Stimulated activated CD4-positive, alpha-beta T cell treated with anti-CD3 and anti-CD28 coated beads, Interleukin-2, amount 100 ng/mL, for 48 hours (primary cell): ENCODE results near the gene CRMP1.
"Not testable (repeated sequence)": the region's sequence is repeated elsewhere in the genome, so short reads cannot be mapped to it uniquely, and the experiment has no call there.

ENCODE experiments used
- DNase-seq, 2 donors: peaks; one replicate each; pipeline ENCODE4 v3.0.0-alpha.2; 2020

The CRMP1 gene

DNA sequence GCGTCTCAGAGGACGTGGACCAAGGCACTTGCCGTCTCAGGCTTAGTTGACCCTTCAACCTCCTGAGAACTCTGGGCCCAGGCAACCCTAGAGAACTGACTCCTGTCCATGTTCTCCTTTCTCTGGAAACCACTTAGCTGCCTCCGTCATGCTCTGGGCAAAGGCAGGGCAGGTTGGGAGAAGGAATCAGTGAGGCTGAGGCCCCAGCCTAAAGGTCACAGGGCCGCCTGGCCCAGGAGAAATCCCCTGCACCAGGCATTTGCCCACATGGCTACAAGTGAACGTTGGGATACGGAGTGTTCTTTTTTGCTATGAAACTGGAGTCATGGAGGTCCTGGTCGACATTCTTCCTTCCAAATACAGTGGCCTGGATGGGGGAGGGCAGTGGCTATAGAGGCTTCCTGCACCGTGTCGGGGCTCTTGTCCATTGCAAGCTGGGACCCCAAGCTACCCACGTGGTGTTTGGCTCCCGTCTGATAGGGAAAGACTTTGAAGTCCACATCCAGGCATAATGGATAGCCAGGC lies 76.0 kb downstream of the CRMP1 start:
- DNase-seq = no peak

DNA sequence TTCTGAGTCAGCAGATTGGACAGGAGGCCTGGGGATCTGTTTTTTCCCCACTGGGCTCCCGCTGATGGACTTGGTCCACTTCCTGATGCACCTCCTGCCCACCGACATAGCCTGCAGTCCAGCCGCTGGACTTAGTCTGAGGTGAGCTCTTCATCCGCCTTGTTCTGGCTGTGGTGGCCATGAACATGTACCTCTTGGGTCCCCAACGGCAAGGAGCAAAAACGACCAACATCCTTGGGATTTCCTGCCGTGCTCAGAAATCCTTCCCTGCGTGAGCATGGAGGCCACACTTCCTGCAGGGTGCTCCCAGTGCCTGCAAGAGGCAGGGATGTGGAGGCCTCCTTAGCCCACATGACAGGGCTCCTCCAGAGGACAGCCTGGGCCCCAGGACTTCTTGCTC lies 76.8 kb downstream of the CRMP1 start:
- no peak for DNase-seq

DNA sequence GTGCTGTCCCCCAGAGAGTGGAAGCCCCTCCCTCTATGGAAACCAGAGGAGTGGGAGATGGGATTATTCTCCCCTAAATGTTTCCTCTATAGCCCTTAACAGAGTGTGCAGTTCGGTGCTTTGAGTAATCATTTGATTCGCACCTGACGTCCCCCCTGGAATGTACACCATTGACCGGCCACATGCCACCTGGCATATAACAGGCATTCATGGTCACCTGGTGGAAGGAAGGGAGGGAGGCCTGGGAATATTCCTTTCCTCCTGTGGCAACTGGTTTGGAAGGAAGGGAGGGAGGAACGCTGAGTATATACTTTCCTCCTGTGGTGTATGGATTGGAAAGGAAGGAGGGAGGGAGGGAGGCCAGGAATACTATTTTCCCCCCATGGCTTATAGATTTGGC lies 77.2 kb downstream of the CRMP1 start:
- DNase-seq = no peak

DNA sequence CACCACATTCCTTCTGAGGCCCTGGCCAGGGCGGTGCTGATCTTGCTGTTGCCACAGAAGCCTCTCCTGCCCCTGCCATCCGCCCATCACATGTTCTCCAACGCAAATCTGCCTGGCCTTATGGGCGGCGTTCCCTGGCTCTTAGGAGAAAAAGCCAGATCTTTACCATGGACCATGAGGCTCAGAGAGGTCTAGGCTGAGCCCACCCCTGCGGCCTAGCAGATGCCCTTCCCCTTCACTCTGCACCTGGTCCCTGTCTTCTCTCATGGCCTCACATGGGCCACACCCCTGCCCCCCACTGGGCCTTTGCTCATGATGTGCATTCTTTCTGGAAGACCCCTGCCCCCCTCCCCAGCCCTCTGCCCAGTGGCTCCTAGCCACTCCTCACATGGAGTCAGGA lies 78.5 kb downstream of the CRMP1 start:
- DNase-seq = no peak

DNA sequence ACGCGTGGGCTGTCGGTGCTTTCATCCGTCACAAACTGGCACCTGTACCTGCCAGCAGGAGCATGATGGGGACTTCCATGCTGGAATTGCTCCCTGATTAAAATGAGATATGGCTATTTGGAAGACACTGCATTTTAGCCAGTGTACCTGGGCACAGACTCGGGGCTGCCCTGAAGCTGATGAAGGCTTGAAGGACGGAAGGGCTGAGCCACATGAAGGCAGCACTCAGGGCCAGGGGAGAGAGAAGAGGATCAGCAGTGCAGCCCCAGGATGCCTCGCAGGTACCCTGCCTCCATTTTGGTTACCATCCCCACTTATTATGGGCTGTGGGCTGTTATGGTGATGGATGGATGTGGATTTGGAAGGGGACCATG lies 79.0 kb downstream of the CRMP1 start:
- no peak for DNase-seq

DNA sequence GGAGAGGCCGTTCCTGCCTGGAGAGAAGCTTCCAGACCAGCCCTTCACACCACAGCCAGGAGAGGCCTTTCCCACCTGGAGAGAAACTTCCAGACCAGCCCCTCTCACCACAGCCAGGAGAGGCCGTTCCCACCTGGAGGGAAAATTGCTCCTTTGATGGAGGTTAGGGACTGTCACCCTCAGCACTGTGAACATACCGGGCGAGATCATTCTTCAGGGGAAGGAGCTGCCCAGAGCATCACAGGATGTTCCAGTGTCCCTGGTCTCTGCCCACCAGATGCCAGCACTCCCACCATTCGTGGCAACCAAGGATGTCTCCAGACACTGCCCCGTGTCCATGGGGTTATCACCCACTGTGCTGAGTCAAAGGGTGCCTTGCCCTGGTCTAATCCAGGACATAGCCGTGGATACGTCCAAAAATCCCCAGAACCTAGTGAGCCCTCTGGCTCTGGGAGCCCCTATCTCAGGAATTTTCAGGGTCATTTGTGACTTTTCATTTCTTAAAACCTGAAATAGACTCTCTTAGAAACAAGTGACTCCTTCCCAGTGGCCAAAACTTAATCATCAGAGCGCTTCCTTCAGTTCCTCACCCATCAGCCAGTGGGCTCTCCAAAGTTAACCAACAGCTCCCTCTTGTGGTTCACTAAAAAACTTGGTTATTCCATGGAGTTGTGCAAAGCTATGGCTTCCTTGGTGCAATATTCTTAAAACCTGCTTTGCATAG lies 80.2 kb downstream of the CRMP1 start:
- DNase-seq = peak in 1 of 2 donors; percentile 7

DNA sequence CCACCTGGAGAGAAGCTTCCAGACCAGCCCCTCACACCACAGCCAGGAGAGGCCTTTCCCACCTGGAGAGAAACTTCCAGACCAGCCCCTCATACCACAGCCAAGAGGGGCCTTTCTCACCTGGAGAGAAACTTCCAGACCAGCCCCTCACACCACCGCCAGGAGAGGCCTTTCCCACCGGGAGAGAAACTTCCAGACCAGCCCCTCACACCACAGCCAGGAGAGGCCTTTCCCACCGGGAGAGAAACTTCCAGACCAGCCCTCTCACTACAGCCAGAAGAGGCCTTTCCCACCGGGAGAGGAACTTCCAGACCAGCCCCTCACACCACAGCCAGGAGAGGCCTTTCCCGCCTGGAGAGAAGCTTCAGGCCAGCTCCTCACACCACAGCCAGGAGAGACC lies 80.8 kb downstream of the CRMP1 start:
- not testable (repeated sequence) for DNase-seq

DNA sequence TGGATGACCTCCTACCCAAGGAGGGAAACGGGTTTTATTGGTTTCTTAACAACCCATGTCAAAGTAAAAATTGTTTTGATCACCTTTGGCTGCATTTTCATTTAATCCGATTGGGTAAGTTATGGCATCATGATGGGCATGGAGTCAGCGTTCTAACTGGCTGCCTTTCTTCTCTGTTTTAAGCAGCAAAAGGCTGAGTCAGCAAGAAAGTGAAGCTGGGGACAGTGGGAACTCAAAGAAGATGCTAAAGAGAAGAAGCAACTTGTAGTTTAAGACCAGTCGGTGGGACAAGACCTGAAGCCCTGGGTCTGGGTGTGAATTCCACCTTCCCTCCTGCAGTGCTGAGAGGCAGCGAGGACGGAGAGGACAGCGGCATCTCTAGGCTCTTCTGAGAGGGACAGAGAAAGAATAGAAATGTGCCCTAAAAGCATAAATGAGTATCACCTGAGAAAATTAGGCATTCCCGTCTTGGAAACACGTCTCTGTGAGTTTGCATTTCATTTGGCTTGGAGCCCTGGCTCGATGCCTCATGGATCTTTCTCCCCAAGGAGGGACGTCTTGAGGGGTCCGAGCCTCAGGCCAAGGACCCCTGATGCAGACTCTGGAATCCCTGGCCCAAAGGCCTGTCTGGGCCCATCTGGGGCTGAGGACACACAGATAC lies 82.0 kb downstream of the CRMP1 start:
- no peak for DNase-seq

DNA sequence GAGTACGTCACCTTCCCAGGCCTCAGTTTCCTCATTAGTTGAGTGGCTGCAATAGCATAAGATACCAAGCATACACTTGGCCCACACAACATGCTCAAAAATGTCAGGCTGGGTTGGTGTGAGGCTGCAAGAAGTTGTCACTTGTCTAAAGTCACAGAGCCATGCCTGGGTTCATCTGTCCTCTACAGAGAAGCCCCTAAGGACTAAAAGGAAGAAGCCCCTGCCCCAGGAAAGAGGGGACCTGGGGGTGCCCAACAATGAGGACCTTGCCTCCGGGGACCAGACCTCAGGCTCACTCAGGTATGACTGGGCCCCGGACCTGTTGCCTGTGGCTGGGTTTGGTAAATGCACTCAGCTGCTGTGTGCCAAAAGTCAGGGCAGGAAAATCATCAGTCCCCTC lies 82.7 kb downstream of the CRMP1 start:
- no peak for DNase-seq

DNA sequence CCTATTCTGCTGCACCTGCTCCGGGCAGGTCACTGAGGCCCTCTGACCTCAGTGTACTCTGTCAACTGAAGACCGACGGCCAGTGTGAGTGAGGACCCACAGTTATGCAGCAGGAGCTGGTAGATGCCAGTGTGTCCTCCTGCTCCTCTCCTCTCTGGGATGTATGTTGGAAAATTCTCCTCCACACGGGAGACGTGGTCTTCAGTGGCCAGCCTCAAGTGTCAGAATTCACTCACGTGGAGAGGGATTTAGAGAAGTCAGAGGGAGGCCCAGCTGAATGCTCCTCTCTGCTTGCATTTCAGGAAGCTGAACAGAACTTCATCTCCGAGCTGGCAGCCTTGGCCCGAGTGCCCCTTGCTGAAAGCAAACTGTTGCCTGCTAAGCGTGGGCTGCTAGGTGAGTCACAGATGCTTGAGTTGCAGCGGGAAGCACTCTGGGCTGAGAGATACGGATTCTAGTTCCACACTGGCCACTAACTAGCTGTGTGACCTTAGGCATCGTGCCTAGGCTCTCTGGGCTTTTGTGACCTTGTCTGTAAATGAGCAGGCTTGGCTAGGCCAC lies 83.6 kb downstream of the CRMP1 start:
- no peak for DNase-seq

DNA sequence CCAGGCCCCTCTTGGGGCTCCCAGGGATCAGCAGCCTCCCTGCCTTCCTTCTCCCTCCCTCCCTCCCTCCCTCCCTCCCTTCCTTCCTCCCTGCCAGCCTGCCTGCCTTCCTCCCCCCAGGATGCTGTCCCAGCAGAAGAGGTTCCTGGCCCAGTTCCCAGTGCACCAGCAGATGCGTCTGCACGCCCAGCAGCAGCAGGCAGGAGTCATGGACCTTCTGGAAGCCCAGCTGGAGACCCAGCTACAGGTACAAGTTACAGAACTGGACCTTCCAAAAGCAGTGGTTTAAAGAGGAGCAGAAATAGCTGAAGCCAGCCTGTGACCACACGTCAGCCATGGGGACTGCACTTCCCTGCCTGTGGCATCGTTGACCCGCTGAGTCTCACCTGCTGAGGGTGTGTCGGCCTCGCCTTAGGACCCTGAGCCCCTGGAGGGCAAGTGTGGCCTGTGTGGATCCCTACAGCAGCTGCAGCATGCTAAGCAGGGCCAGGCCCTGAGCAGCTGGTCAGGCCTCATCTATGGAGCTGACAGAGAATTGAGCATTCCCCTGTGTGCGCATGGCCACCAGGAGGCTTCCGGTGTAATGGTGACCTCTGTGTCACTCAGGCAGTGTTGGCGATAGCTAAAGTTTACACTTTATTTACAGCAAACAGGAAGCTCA lies 84.7 kb downstream of the CRMP1 start:
- no peak for DNase-seq

DNA sequence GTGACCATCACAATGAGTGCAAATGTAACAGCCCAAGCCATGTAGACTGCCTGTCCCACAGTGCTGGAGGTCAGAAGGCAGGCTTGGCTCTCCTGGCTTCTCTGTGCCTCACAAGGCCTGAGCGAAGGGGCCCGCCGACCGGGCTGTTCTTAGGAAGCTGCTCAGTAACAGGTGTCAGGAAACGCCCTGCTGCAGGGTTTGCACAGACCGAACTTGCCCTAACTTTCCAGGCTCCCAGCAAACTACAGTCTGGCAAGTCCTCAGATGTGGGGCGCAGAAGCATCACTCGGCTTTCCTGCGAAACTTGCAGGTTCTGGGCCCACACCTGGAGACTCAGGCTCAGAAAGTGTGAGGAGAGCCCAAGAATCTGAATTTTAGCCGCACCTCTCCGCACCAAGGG lies 87.6 kb downstream of the CRMP1 start:
- no peak for DNase-seq

DNA sequence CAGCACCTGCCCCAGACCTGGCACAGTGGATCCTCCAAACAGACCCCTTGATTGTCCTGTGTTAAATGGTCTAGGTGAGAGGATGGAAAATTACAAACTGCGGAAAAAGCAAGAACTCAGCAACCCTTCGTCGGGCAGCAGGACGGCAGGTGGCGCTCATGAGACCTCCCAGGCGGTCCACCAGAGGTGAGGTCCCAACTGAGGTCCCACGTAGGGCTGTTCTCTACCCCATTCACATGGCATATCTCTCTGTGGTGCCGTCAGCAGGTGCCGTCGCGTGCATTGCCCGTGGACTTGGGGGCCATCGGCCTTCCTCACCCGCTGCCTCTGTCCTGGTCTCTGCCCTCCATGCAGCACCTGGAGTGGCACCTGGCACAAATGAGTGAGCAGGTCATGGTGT lies 88.2 kb downstream of the CRMP1 start:
- no peak for DNase-seq

DNA sequence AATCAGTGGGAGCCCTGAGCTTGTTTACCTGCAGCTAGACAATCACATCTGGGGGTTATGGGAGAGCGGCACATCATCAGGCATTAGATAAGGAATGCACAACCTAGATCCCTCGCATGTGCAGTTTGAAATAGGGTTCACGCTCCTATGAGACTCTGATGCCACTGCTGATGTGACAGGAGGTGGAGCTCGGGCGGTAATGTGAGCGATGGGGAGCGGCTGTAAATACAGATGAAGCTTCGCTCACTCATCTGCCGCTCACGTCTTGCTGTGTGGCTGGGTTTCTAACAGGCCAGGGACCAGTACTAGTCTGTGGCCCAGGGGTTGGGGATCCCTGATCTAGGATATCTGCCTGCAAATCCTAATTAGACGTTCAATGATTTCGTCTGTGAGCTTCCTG lies 90.3 kb downstream of the CRMP1 start:
- DNase-seq = no peak

DNA sequence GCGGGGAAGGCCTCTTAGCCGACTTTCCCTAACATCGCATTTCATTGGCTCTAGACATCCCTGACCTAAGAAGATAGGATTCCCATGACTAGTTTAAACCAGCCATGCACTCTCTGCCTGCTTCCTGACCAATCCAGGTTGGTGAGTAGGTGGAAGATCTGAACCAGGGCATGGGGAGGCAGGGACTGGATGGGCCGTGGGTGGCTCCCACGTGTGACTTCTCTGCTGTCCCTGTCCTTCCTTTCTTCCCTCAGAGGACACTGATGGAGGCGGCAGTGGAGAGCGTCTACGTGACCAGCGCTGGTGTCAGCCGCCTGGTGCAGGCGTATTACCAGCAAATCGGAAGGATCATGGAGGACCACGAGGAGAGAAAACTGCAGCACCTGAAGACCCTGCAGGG lies 91.2 kb downstream of the CRMP1 start:
- no peak for DNase-seq

DNA sequence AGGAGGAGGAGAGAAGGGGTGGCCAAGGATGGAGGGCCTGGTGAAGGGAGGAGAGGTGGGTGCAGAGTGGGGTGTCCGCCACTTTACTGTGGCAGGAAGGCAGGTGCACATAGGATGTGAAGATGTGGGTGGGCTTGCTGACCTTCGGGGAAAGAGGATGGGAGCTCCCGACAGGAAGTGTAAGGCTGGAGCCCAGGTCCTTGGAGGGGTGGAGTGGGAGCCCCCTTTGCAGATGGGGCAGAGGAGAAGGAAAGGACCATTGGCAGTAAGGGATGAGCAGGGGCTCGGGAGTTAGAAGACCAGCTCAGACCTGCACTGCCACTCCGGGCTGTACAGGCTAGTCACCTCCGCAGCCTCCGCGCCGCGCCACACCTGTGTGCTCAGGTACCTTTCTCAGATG lies 92.4 kb downstream of the CRMP1 start:
- no peak for DNase-seq

DNA sequence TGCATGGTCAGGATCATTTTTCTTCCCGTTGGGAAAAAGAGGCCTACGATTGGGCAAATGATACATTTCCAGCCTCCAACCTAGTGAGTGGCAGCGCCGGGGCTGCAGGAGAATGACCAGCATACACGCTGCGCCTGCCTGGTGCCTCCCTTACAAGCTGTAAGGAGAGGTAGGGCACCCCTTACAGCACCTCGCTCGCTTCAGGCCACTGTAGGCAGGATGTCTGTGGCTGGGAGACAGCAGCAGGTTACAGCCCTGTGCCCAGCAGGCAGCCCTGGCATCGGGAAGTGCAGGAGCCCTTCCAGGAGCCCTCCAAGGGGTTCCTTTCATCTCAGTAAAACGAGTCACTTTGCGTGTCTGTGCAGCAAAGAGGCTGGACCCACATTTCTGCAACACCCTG lies 93.5 kb downstream of the CRMP1 start:
- DNase-seq = no peak

DNA sequence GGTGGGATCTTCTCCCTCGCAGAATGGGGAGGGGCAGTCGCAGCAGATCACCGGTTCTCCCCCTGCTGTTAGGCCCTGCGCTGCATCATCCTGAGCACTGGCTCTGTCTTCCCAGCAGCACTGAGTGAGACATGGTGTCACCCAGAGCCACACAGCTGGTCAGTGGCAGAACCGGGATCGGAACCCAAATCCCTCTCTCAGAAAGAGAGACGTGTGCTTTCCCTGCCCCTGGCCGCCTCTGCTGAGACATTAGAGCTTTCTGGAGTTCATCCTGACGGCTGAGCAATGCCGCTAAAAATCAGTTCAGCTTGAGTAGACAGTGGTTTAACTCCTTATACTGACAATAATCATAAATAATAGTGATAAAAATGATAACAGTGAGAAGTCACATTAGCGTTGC lies 93.9 kb downstream of the CRMP1 start:
- DNase-seq = no peak

DNA sequence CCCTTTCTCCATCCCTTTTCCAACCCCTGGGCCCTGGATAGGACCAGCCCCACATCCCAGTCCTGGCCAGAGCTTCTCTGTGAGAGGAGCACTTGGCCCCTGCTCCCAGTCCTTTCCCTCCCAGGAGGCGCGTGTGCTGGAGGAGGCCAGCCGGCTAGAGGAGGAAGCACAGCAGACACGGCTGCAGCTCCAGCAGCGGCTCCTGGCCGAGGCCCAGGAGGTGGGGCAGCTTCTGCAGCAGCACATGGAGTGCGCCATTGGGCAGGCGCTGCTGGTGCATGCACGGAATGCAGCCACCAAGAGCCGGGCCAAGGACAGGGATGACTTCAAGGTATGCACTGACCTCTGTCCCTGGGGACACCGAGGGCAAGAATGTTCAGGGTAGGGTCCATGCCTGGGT lies 94.4 kb downstream of the CRMP1 start:
- DNase-seq = no peak

DNA sequence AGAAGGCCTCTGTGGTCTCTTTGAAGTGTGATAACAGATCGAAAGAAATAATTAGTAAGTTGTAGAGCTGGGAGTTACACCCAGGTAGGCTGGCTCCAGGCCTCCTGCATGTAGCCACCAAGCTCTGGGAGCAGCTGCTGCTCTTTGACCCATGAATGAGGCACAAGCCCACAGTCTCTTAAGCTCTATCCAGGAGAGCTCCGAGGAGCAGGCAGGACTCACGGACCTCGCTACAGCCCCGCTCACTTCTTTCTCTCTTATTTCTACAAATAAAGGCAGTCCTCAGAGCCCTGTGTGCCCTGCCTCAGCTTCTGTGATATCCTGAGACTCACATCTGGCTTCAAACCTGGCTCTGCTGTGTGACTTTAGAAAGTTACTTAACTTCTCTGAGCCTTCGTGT lies 95.0 kb downstream of the CRMP1 start:
- no peak for DNase-seq

DNA sequence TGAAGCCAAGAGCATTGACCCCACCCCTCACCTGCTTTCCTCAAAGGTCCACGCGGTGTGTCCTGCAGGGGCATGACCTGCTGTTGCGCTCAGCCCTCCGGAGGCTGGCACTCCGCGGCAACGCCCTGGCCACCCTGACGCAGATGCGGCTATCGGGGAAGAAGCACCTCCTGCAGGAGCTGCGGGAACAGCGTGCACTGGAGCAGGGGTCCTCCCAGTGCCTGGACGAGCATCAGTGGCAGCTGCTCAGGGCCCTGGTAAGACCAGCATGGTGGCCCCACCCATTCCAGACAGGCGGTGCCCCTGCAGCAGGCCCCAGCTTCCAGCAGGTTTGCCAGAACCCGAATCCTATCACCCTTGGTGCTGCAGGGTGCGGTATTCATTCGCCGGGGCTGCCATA lies 95.9 kb downstream of the CRMP1 start:
- DNase-seq = no peak

DNA sequence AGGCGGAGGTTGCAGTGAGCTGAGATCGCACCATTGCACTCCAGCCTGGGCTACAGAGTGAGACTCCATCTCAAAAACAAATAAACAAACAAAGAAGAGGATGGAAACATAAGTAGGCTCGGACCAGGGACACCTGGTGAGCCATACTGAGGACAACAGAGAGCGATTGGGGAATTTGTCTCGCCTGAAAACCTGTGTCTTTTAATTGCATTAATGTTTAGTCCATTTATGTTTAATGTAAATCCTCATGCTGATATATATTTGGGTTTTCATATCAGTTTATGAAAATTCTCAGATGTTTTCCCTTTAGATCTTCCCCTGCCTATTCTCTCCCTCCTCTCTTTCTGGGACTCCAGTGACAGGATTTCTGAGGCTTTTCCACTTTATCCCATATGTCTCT lies 97.3 kb downstream of the CRMP1 start:
- no peak for DNase-seq

DNA sequence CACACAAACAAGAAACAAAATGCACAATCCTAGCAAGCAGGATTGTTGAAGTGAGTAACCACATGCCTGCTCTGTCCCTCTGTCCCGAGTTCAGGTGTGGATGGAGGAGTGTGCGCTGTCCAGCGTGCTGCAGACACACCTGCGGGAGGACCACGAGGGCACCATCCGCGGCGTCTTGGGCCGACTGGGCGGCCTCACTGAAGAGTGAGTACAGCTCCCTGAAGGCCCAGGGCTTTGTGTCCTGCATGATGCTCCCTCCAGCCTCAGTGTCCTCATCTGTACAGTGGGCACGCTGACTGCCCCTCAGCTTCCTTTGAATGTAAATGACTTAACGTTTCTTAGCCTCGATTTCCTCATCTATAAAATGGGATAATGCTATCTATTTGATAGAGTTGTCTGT lies 99.4 kb downstream of the CRMP1 start:
- no peak for DNase-seq

DNA sequence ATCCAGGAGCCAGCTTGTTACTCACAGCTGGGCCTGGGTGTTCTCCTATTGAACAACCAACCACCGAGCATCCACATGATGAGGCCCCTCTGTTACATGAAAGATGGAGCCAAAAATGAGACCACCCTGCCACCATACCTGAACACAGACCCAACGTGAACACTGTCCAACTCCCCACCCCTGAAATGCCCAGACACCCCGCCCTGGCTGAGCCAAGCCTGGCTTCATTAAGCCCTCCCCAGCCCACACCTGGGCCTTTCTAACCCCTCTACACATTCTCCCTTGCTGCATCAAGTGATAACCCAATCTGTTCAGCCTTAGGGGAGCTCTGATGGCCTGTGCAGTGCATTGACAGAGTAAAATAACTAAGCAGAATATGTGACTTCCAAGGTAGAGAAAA lies 101.2 kb downstream of the CRMP1 start:
- no peak for DNase-seq
